ENCODE measurements around the gene SYP. TPM values are rescaled to one million over a fixed set of nuclear protein-coding genes. Genes with fewer than 3 reads are reported as not detected.

Gene SYP
- total RNA-seq: 1 to 10 TPM; 1.4 to 1.8 TPM

DNA sequence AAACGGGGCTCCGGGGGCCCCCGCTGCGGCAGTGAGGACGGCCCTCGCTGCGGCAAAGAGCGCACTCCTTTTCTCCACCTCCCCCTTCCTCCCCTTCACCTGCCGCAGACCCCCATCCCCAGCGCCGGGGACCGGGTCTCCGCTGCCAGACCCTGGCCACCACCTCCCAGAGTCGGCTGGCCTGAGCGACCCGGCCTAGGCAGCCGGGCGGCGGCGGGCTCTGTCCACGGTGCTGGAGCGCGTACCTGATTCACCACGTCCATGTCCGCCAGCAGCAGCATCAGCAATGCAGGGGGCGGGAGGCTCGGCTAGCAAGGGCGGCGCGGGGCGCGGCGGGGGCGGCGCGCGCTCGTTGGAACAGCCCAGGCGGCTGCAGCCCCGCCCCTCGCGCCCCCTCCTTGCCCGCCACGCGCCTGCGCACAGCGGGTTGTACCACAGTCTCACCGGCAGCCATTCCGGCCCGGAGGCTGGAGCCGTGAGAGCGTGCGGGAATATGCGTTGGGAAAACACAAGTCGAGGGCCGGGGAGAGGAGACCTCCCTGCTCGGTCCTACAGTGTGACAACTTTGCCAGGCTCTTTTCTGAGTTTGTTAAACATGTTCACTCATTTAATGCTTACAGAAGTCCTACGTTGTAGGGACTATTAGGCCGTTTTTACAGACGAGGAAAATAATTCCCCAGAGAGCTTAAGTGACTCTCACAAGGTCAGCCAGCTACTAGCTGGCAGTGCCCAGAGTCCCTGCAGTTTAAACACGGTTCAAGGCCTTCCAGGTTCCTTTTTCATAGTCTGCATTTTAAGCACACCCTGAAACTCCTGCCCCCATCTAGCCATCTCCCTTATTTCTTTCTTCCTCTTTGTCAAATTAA lies at the start of gene SYP:
SYP (minus strand) TSS at position 288 of the 866 bp plus-strand sequence; CDS start at position 281, 7 bp downstream.

GRCh38 chrX:49233176-49233575 lies 33.2 kb upstream of the SYP start, which contains the start of gene CACNA1F:
Gene CACNA1F, minus strand, starts transcription at chrX:49233340. Its CDS starts 31 bp downstream, at chrX:49233309.

GRCh38 chrX:49186125-49187027 lies 13.6 kb downstream of the SYP start, which contains the start of gene PRICKLE3:
Gene PRICKLE3, minus strand, starts transcription at chrX:49186373. Its CDS starts 76 bp downstream, at chrX:49186297.

DNA sequence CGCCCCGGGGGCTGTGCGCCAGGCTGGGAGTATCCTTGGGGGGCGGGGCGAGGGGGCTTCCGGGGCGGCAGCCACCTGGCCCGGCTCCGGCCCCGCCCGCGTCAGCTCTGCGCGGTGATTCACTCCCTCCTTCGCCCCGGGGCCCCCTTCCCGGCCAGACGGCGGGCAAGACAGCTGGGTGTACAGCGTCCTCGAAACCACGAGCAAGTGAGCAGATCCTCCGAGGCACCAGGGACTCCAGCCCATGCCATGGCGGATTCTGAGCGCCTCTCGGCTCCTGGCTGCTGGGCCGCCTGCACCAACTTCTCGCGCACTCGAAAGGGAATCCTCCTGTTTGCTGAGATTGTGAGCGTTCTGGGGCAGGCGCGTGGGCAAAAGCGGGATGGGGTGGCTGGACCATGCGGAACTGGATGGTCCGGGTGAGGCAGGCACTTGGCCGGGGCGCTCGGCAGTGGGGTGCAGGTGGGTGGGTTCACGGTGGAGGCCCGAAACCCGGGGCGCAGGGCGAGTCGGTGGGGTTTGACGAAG lies 28.2 kb downstream of the SYP start, which contains the start of gene PLP2:
PLP2 (plus strand) TSS at position 147 of the 528 bp plus-strand sequence; CDS start at position 250, 103 bp downstream.

DNA sequence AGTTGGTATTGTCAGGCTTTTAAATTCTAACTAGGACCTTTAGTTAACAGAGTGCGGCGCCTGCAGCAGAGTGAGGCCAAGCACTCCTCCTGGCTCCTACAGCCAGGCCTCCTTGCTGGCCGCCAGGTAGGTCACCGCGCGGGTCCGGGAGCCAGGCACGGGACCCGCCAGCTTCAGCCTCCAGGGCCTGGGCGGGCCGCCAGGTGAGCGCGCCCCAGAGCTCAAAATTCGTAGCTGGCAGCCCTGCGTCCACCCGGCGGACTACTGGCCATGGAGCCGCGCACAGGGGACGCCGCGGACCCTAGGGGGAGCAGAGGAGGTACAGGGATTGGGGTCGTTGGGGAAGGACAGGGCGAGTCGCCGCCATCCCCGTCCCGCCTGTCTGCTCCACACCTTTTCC lies 37.4 kb downstream of the SYP start, which contains the start of gene MAGIX:
MAGIX (plus strand) TSS at position 139 of the 400 bp plus-strand sequence; CDS start at position 271, 132 bp downstream.

Other genes starting within 250 kb of the SYP start
- 10 to 100 TPM; 54.1 to 55.2 TPM for gene OTUD5, start 242.6 kb downstream of the SYP start, total RNA-seq
- 1 to 10 TPM; 3.5 to 4.2 TPM for gene KCND1, start 228.3 kb downstream of the SYP start, total RNA-seq
- gene GRIPAP1, start 197.9 kb downstream of the SYP start, total RNA-seq: 100 to 1,000 TPM in 1 of 2 experiments, 10 to 100 TPM in 1; 97.9 to 104 TPM
- 10 to 100 TPM; 25.8 to 26.5 TPM for gene TFE3, start 156.8 kb downstream of the SYP start, total RNA-seq
- 1 to 10 TPM; 7.5 TPM for gene CCDC120, start 141.2 kb downstream of the SYP start, total RNA-seq
- gene PRAF2, start 126.2 kb downstream of the SYP start, total RNA-seq: 10 to 100 TPM; 23.8 to 26.7 TPM
- 10 to 100 TPM; 63.5 to 66.2 TPM for gene WDR45, start 120.3 kb downstream of the SYP start, total RNA-seq
- 10 to 100 TPM; 40.2 to 43.1 TPM for gene GPKOW, start 76.5 kb downstream of the SYP start, total RNA-seq
- gene MAGIX, start 37.4 kb downstream of the SYP start, total RNA-seq: 1 to 10 TPM; 2.2 TPM
- gene PLP2, start 28.3 kb downstream of the SYP start, total RNA-seq: 100 to 1,000 TPM; 203 to 206 TPM
- 10 to 100 TPM; 15.5 to 15.9 TPM for gene PRICKLE3, start 13.8 kb downstream of the SYP start, total RNA-seq
- gene CACNA1F, start 33.1 kb upstream of the SYP start, total RNA-seq: under 1 TPM; 0.50 to 0.91 TPM
- 10 to 100 TPM; 29.3 to 30.3 TPM for gene CCDC22, start 35.3 kb upstream of the SYP start, total RNA-seq
- 10 to 100 TPM; 11.5 to 12.5 TPM for gene FOXP3, start 64.5 kb upstream of the SYP start, total RNA-seq
- 10 to 100 TPM; 10.8 to 12.3 TPM for gene PPP1R3F, start 69.6 kb upstream of the SYP start, total RNA-seq
- gene GAGE10, start 103.5 kb upstream of the SYP start, total RNA-seq: not detected
- not detected for gene GAGE12J, start 121.8 kb upstream of the SYP start, total RNA-seq
- not detected for gene GAGE13, start 131.4 kb upstream of the SYP start, total RNA-seq